ENCODE results near the gene FGFBP1.
"Not testable (repeated sequence)": the region's sequence is repeated elsewhere in the genome, so short reads cannot be mapped to it uniquely, and the experiment has no call there.

FGFBP1 gene

DNA sequence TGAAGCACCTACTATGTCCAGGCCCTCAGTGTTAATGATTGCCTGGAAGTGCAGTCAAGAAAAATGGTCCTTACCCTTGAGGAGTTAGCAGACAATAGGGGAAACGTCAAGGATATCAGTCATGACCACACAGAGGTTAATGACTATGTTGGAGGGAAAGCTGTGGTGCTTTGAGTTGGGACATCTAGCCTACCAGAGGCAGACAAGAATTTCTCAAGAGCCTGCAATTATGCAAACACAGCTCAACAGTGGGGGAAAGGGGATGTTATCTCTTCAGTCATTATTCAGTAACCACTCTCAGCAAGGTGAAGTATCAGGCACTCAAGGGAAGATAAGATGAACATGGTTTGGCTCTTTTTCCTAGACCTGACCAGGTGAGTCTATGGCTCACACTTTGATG lies 7.0 kb upstream of the FGFBP1 start:
- no peak for DNase-seq (ENCODE audit: low read depth)

DNA sequence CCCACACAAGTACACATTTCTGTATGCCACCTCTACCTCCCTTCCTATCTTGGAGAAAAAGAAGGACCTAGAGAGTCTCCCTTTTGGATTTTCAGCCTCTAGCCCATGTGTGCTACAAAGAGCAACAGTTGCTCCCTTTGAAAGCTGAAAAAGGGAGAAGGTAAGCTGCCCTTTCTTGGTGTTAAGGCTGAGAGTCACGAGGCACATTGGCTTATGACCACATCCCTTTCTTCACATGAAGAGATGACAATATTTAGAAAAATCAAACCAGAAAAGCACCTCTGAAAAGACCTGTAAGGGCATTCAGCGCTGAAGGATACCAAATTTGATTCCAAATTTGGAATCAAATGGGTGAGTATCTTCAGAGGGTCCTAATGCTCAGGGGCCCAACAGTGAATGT lies 6.4 kb upstream of the FGFBP1 start:
- no peak for DNase-seq (ENCODE audit: low read depth)

DNA sequence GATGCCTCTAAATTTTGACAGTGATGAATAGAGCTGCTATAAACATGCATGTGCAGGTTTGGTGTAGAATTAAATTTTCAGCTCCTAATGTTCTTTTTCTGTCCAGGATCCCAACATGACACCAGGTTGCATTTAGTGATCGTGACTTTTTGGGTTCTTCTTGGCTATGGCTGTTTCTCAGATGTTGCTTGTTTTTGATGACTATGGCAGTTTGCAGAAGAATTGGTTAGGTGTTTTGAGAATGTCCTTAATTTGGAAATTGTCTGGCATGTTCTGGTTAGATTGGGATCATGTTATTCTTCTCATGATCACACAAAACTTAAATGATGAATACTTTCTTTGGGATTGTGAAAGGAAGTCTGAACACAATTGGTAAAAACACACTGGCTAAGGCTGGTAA lies 3.7 kb upstream of the FGFBP1 start:
- no peak for DNase-seq (ENCODE audit: low read depth)

DNA sequence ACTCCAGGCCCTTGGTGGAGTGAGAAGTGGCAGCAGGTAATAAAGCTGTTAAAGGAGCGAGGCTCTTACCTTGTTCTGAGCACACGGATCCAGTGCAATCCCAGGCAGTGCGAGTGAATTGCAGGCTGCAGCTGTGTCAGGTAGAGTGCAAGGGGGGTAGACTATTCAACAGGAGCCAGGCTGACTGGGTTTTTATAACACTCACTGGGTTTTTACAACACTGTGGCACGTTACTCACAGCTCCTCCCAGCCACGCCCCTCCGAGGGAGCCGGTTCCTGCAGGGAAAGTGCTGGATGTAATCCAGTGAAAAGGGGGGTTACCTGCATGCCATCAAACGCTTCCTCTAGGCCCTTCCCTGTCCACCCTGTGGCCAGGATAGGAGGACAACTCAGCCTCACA lies 358 bp downstream of the FGFBP1 start:
- no peak for DNase-seq (ENCODE audit: low read depth)

DNA sequence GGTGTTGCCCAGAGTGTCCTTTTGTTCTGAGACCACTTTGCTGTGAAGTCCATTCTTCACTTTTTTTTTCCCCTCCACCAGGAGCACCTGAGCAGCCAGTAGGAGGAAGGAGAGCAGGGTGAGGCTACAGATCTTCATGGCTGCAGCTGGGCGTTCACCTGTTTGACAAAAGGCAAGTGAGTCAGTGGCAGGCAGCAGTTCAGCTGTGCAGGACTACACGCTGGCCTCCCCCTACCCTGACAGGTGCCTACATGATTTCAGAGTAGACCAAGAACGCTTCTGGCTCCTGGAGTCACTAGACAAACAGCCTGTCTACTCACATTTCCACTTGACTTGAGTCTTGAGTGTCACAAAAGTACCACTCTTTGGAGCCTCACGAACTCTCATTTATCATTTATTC lies 2.0 kb downstream of the FGFBP1 start:
- DNase-seq (ENCODE audit: low read depth) = no peak

DNA sequence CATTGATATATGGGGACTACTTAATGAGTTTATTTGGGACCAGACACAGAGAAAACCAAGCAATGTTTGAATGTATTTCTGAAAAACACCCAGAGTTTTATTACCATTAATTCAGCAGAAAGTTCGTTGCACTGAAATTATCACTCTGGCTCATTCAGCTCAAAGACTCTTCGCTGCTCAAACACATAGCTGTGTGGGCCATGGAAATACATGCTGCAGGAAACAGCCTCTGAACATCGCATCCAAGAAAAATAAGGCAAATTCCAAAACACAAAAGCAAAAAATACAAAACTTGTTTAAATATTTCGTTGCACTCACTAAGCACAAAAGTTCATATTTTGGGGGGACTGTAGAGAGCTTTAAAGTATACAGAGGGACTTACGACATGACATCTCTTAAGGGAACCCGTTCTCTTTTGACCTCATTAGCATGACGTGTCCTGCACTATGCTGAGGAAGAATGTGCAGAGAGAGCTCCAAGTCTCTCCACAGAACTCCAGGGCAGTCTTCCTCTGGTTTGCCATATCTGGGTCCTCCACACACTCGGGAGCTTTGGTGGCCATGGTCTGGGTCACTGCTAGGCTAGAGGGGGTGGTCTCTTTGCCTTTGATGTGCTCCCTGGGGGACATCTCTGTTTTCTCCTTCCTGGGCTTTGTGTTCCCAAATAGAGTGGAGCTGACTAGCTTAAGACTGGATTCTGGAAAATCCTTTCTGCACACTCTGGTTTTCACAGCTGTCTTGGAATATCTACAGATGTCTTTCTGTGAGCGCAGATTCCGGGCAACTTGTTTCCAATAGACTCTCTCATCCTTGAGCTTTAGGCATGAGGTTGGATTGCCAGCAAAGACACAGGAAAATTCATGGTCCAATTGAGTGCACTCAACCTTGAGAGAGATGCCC lies 2.8 kb downstream of the FGFBP1 start:
- no peak for DNase-seq (ENCODE audit: low read depth)

DNA sequence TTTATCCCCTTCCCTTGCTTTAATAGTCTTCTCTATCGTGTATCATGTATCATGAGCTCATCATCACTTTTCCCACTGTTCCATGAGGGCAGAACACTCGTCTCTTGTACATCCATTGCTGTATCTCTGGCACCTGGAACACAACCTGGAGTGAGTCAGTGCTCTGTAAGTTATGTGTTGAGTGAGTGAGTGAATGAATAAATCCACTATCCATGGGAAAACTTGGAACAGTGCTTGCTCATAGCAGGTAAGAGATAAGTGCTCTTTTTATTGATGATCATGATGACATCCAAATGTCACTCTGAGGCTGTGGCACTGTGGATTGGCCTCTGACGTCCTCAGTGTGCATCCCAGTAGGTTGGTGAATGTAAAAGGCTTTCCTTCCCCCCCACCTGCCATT lies 4.3 kb downstream of the FGFBP1 start:
- no peak for DNase-seq (ENCODE audit: low read depth)

DNA sequence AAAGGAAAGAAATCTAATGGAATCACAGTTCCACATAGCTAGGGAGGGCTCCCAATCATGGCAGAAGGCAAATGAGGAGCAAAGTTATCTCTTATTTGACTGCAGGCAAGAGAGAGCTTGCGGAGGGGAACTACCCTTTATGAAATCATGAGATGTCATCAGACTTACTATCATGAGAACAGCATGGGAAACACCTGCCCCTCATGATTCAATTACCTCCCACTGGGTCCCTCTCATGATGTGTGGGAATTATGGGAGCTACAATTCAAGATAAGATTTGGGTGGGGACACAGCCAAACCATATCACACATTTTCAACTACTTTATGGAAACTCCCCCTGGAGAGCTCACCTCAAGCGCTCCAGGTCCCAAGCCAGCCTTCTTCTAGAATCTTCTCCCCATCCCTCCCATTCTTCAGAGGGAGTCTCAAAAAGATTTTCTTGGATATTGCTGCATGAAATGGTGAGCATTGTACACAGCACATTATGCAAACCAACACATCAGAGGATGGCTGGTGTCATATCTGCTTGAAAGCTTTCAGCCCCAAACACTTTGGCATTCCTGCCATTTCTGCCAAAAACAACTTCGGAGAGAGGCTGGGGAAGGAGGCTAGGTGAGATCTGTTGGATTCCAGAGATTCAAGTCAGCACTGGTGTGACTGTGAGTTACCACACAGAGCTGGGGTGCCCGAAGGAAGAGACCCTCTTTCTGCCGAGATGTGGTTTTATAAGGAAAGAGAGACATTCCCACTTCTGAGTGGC lies 6.9 kb downstream of the FGFBP1 start:
- no peak for DNase-seq (ENCODE audit: low read depth)

DNA sequence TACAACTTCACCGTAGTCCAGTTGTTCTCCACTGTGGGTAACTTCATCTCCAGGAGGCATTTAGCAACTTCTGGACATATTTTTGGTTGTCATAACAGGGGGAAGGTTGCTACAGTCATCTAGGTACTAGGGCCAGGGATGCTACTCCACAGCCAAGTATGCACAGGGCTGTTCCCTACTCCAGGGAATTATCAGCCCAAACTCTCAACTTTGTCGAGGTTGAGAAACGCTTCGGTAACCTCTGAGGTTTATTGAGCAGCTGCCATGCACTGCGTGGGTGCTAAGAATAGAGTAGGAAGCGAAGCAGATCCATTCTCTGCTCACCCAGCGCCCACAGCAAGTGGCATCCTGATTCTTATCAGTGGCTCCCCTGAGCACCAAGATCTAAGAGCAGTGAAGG lies 8.2 kb downstream of the FGFBP1 start:
- DNase-seq (ENCODE audit: low read depth) = no peak

DNA sequence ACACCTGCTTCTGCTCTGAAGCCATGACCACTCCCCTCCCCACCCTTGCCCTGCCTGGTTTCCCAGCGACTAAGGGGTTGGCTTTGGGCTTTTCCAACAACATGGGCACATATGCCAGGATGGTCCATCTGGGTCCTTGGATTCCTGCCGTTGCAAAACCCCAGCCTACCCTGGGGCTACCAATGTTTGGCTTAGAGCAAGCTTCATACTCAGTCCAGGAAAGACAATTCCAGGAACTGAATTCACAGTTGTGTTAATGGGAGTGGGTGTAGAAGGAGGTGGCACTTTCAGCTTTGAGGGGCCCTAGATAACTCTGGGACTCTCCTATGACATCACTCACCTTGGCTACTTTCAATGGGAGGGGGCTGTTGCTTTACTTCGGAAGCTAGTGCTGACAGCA lies 9.0 kb downstream of the FGFBP1 start:
- DNase-seq (ENCODE audit: low read depth) = no peak

DNA sequence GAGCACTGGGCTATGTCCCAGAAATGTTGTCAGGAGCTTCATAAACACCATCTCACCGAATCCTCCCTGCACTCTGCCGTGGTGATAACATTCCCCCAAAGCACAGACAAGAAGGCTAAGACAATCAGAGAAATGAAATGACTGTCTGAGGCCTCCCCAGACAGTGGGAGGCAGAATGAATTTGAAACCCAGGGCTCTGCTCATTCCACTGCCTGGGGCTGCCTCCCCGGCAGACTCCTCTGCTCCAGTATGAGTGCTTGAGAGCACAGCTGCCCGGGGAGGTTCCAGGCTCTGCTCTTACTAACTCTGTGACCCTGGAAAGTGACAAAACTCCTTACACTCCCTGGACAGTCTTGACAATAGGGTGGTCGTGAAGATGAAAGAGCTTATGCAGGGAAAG lies 9.7 kb downstream of the FGFBP1 start:
- DNase-seq (ENCODE audit: low read depth) = no peak

DNA sequence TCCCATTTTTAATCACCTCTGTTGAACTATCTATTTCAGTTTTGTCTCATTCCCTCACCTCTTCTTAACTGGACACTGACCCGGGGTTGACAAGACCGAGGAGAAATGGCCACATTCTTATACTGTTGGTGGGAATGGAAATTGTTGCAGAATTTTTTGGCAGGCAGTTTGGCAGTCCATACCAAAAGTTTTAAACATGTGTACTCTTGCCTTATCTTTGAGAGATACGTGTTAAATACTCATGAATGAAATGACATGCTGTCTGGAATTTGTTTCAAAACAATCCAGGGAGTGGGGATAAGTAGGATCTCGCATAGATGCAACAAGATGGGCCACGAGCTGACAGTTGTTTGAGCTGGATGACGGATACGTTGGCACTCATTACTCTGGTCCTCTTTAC lies 12.1 kb downstream of the FGFBP1 start:
- no peak for DNase-seq (ENCODE audit: low read depth)

DNA sequence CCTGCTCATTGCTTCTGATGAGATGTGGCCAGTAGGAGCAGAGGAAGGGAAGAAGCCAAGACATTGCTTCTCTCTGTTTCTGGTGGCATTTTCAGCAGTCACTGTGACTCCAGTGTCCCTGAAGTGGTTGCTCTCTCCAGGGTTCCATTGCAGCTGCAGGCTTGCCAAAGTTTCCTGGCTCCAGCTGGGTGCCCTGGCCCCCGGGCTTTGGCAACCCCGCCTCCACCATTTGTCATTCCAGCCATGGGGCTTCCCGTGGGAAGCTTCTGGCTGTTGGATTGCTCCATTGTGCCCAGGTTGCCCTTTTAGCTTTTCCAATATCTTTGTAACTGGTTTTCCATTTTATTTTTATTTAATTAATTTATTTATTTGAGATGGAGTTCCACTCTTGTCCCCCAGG lies 12.7 kb downstream of the FGFBP1 start:
- no peak for DNase-seq (ENCODE audit: low read depth)

DNA sequence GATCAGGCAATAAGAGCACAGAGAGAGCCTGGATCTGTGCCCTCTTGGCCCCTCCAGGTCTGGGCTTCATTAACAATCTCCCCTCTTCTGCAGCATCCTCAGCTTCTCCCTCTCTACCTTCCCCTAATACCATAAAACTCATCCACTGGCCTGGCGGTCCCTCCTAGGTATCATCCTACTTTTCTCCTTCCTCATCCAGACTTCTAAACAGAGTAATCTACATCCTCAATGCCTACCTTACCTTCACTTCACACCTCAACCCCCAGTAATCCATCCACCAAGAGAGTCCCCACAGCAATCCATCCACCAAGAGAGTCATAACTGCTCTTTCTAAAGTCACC lies 17.0 kb downstream of the FGFBP1 start:
- DNase-seq (ENCODE audit: low read depth) = no peak

DNA sequence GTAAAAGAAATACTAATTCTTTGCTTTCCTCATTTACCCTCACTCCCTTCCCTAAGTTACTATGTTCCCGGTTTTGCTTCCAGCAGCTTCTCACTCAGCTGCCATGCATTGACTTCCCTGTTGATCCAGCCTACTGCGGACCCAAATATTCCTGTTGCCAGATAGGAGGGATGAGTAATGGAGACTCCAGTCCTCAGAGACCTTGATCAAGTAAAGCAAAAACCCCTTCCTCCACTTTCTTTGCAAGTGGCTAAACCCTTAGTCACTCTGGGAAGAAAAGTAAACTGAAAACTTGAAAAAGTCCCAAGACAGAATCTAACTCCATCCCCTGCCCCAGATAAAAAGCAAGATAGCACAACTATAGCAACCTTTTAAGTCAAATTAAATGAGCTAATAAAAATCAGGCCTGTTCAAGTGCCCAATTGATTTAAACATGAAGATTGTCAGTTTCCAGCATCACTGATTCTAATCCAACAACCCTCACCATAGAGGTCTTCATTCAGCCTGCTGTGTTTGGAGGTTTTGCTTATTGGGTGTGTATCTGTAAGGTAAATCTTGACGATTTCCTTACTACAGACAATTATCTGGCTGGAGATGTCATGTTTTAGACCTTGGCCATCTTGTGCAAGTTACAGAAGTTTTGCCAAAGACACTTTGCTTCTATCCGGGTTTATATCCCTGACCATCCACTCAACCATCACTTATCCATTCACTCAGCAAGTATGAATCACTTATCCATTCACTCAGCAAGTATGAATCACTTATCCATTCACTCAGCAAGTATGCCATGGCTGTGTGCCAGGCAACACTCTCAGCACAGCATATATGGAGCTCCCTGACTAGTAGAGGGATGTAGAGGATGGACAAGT lies 17.6 kb downstream of the FGFBP1 start:
- DNase-seq (ENCODE audit: low read depth) = no peak

DNA sequence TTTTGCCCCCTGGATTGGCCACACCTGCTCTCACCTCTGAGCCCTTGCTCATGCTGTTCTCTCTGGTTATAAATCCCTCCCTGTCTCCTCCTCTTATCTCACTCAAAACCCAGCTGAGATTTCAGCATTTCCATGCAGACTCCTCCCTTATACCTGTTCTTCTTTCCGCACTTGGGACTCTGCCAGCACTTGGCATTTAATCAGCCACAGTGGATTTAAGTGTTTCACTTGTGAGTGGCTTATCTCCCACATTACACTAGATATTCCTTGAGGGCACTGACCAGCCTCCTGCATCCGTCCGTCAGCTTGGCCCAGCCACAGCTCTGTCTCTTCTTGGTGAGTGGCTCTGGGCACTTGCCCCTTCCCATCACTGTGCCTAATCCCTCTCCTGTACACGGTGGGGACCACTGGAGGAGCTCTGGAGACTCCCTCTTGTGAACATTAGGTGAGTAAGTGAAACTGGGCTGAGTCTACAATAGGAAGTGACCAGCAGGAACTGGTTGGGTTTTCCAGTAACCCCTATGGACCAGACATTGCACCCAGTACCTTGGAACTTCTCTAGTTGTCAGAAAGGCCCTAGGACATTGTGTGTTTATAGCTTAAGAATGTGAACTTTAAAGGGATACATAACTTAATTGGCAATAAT lies 19.9 kb downstream of the FGFBP1 start:
- DNase-seq (ENCODE audit: low read depth) = no peak

DNA sequence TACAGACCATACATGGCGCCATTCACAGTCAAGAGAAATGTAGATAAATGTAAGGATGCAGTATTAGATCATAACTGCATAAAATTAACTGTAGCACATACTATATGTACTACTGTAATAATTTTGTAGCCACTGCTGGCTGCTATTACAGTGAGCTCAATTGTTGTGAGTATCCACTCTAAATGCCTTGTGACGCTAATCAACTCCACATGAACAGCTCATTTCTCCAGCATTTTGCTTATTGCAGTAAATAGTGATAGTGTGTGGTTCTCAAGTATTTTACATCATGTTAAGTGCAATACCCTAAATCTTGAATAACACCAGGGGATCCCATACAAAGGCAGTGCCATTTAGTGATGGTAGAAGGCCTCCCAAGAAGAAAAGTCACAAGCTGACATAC lies 21.2 kb downstream of the FGFBP1 start:
- DNase-seq (ENCODE audit: low read depth) = no peak

DNA sequence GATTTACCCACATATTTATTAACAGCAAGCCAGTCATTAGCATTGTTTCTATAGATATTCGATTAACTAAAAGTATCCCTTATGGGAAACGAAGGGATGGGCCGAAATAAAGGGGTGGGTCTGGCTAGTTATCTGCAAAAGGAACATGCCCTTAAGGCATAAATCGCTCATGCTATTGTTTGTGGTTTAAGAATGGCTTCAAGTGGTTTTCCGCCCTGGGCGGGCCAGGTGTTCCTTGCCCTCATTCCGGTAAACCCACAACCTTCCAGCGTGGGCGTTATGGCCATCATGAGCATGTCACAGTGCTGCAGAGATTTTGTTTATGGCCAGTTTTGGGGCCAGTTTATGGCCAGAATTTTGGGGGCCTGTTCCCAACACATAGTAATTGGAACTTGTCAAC lies 22.2 kb downstream of the FGFBP1 start:
- not testable (repeated sequence) for DNase-seq (ENCODE audit: low read depth)

DNA sequence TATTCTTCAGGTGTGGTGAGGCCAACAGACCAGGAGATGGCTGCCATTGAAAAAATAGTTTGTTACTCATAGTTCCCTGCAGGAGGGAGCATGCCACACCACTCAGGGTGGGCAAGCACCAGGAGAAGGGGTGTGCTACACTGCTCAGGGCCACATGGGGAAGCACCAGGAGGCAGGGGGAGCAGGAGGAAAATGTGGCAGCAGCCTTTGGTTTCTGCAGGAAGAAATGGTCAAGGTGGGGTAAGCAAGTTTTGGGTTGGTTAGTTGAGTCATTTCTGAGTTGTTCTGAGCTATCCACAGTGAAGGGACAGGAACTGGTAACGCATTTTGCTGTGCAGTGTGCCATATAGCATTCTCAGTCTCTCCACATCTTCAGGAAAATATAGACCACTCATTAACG lies 23.8 kb downstream of the FGFBP1 start:
- DNase-seq (ENCODE audit: low read depth) = no peak

DNA sequence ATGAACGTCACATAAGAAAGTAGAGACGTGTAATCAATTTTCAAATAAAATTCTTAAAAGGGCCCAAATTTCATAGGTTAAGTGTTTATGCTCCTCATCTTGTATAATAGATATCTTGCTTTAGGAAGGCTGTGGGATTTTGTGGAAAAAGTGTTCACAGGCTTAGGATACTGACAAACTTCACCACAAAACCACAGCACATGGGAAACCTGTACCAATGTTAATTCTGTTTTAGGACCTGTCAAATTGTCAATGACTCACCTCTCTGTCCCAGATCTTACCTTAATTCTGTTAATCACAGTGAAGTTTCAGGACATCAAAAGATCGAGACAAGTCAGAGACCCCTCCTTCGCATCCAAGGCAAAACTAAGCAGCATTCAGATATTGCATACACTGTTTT lies 24.2 kb downstream of the FGFBP1 start:
- no peak for DNase-seq (ENCODE audit: low read depth)

DNA sequence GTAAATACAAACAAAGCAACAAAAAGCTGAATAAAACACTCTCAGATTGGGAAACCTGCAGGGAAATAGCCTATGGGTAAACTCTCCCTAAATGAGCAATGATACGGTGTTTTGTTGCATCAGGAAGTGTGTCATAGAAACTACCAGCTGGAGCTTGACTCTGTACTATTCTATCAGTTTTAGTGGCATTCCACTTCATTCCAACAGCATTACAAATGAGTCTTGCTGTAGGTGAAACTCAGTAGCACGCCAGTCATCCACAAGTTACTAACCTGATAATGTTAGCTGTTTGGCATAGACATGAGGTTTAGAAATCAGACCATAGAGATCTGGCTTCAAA lies 24.9 kb downstream of the FGFBP1 start:
- no peak for DNase-seq (ENCODE audit: low read depth)

DNA sequence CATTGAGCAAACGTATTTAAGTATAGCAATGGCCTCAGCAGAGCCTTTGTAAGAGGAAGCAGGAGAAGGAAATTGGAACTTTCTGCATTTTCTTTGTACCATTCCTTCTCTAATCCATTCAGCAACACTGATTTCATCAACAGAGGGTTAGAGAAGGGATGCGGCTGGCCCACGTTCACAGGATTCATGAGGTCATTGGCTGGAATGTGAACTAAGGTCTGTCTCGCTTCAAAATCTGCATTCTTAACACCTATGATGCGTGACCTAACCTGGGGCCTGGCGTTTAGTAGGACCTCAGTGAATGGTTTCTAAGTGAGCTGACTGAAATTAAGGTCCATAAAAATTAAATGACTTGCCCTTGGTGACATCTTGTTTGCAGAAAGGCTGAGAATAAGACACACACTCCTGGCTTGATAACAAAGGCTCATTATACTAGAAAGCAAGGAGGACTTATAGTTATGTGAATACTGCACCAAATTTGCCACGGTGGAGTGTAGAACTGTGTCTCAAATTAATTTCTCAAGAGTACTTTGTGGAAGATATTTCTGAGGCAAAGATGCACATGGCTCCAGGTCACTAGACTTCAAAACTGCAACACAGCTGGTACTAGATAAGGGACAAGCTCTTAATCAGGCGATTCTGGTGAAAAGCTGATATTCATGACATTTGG lies 25.4 kb downstream of the FGFBP1 start:
- DNase-seq (ENCODE audit: low read depth) = no peak

All from stimulated activated CD8-positive, alpha-beta memory T cell treated with anti-CD3 and anti-CD28 coated beads, Interleukin-12 subunit alpha, Interleukin-12 subunit beta, amount 100 ng/mL, for 4 hours (primary cell).